Stomach (tissue), 9 donors: ENCODE data around the gene ENTR1. TPM values are rescaled to one million over a fixed set of nuclear protein-coding genes. Genes with fewer than 3 reads are reported as not detected.

Experiments used
- DNase-seq, 2 donors: peaks; one replicate each; pipeline versions ENCODE4 v3.0.0 to v3.0.0-alpha.2; 2013 to 2019
- H3K27ac ChIP-seq, 5 donors: fragments of 200-600 bp in 4 of 5; sonication (generic) in 4 of 5; one replicate each; pipeline ENCODE4 v1.5.1; 2013 to 2019; ENCODE audit warnings: mild to moderate bottlenecking in 1 of 5, moderate library complexity in 1 of 5
- H3K27me3 ChIP-seq, 3 donors: fragments of 200-600 bp; sonication (generic); one replicate each; pipeline ENCODE4 v1.5.1; 2017 to 2019; ENCODE audit warnings: mixed run types in 1 of 3
- H3K36me3 ChIP-seq, 4 donors: fragments of 200-600 bp; sonication (generic); 1 replicate in 3 of 4; 2 replicates in 1 of 4; pipeline ENCODE4 v1.5.1; 2016 to 2019
- H3K4me1 ChIP-seq, 4 donors: fragments of 200-600 bp; sonication (generic); one replicate each; pipeline ENCODE4 v1.5.1; 2016 to 2019
- H3K4me3 ChIP-seq, 4 donors: fragments of 200-600 bp; sonication (generic) in 3 of 4; one replicate each; pipeline ENCODE4 v1.5.1; 2016 to 2019; ENCODE audit warnings: mild to moderate bottlenecking in 1 of 4
- H3K9me3 ChIP-seq, 4 donors: fragments of 200-600 bp; sonication (generic); one replicate each; pipeline ENCODE4 v1.5.1; 2016 to 2019
- CTCF ChIP-seq, 7 experiments: fragments of 450-650 bp in 4 of 7; fragments of 200-600 bp in 3 of 7; sonication (generic) in 3 of 7; IDR thresholded peaks; one replicate each; pipeline ENCODE4 v1.5.1; 2016 to 2019; ENCODE audit warnings: antibody characterized with exemption in 7 of 7, control low read depth in 2 of 7, mild to moderate bottlenecking in 1 of 7
- EP300 ChIP-seq: sonication (generic); formaldehyde crosslinking; IDR thresholded peaks from one replicate; pipeline ENCODE4 v1.6.1; 2017; ENCODE audit warnings: antibody characterized with exemption
- POLR2A ChIP-seq, 4 donors: fragments of 450-650 bp; IDR thresholded peaks; one replicate each; pipeline ENCODE4 v1.6.1; 2016; ENCODE audit warnings: antibody characterized with exemption in 4 of 4, control low read depth in 2 of 4, mild to moderate bottlenecking in 1 of 4, moderate library complexity in 1 of 4
- POLR2AphosphoS5 ChIP-seq, 3 donors: sonication (generic); formaldehyde crosslinking; IDR thresholded peaks; one replicate each; pipeline ENCODE4 v1.6.1; 2016; ENCODE audit warnings: antibody characterized with exemption in 3 of 3
- WGBS, 5 donors: extraction: QIAGEN DNeasy Blood & Tissue Kit in 3 of 5; methylation state at CpG; one replicate each; pipeline versions ENCODE4 v1.1.5 to v1.1.7; 2013 to 2018; 5-methylcytosine and 5-hydroxymethylcytosine counted together
- intact Hi-C: fragments of 100-400 bp; cut with DNase I; formaldehyde crosslinking; loops from one replicate; pipeline ENCODE4 v1.15.1; 2023; ENCODE audit warnings: low total_unique reads
- polyA plus RNA-seq, 3 donors: library from polyadenylated mRNA; stranded (reverse); fragments of 200-250 nt; gene quantifications; one replicate each; pipeline ENCODE4 v1.2.3, GENCODE V29; 2013
- total RNA-seq, 5 donors: library from RNA; depleted of rRNA; stranded (reverse); fragments of >200 nt; gene quantifications; one replicate each; pipeline versions ENCODE4 v1.1.0 to v1.2.3, GENCODE V29; 2014 to 2016
- donor health status: healthy with polysubstance abuse.
- donor health status: Bipolar disorder and iron deficiency.
- donor health status: healthy.

ENTR1 gene
- total and polyA plus RNA-seq, 8 donors, result 20.6 to 184 (median 34.8) TPM

- H3K36me3 ChIP-seq, result peaks cover 34 to 88% (median 86%) of the 10 kb centered on the region in 4 donors
- 78 to 88% (median 84%) methylated on average over 8 to 9 of the region's 9 CpGs for WGBS, 5 donors
- TF ChIP-seq POLR2A (IDR thresholded peaks at IDR 0.05) (no peak), POLR2AphosphoS5 (IDR thresholded peaks at IDR 0.05) (no peak), EP300 (no peak), CTCF (IDR thresholded peaks at IDR 0.05) (no peak)
Measured at GRCh38 chr9:136381311-136381710, 29.1 kb downstream of the ENTR1 start.

GRCh38 chr9:136380381-136380780, 30.0 kb downstream of the ENTR1 start:
- Histone ChIP-seq H3K9me3 (no peaks in the 10 kb centered on the region), H3K27me3 (no peaks in the 10 kb centered on the region), H3K4me1 (no peaks in the 10 kb centered on the region), H3K27ac (no peak overlapping the region), H3K36me3 (peaks cover 34 to 78% (median 77%) of the 10 kb centered on the region in 4 donors), H3K4me3 (no peak overlapping the region)
- intact Hi-C loops, result no loop called here
- no peak for DNase-seq
- 93 to 96% (median 94%) methylated on average over 13 to 17 of the region's 17 CpGs for WGBS, 5 donors
- TF ChIP-seq CTCF (IDR thresholded peaks at IDR 0.05), result no peak
- no peak for TF ChIP-seq POLR2A (IDR thresholded peaks at IDR 0.05)
- TF ChIP-seq POLR2AphosphoS5 (IDR thresholded peaks at IDR 0.05), result no peak

More at GRCh38 chr9:136381311-136381710, 29.1 kb downstream of the ENTR1 start:
- no peak for DNase-seq
- intact Hi-C loops, result no loop called here
- H3K4me1 ChIP-seq, result no peaks in the 10 kb centered on the region
- no peak overlapping the region for H3K4me3 ChIP-seq
- H3K9me3 ChIP-seq, result no peaks in the 10 kb centered on the region
- H3K27me3 ChIP-seq, result no peaks in the 10 kb centered on the region
- H3K27ac ChIP-seq, result no peak overlapping the region

GRCh38 chr9:136379891-136380290, 30.5 kb downstream of the ENTR1 start:
- H3K4me3 ChIP-seq, result no peak overlapping the region
- WGBS, 5 donors, result 85 to 95% (median 89%) methylated on average over 5 to 11 of the region's 11 CpGs; no CpG with 5 or more reads in 1 of the 5 donors
- no peak for DNase-seq
- no peaks in the 10 kb centered on the region for H3K9me3 ChIP-seq
- intact Hi-C loops, result no loop called here
- H3K27me3 ChIP-seq, result no peaks in the 10 kb centered on the region
- no peak overlapping the region for H3K27ac ChIP-seq
- H3K4me1 ChIP-seq, result no peaks in the 10 kb centered on the region
- TF ChIP-seq CTCF (IDR thresholded peaks at IDR 0.05), result no peak
- TF ChIP-seq EP300, result no peak
- no peak for TF ChIP-seq POLR2A (IDR thresholded peaks at IDR 0.05)
- TF ChIP-seq POLR2AphosphoS5 (IDR thresholded peaks at IDR 0.05), result no peak
- H3K36me3 ChIP-seq, result peaks cover 34 to 73% (median 72%) of the 10 kb centered on the region in 4 donors

GRCh38 chr9:136379401-136379800, 31.0 kb downstream of the ENTR1 start:
- Histone ChIP-seq H3K27me3 (no peaks in the 10 kb centered on the region), H3K36me3 (peaks cover 34 to 69% (median 67%) of the 10 kb centered on the region in 4 donors), H3K9me3 (no peaks in the 10 kb centered on the region), H3K4me3 (no peak overlapping the region), H3K4me1 (no peaks in the 10 kb centered on the region), H3K27ac (no peak overlapping the region)
- WGBS, 5 donors, result 88 to 100% (median 95%) methylated on average over 2 to 11 of the region's 11 CpGs
- intact Hi-C loops, result no loop called here
- no peak for DNase-seq
- TF ChIP-seq POLR2AphosphoS5 (IDR thresholded peaks at IDR 0.05) (no peak), POLR2A (IDR thresholded peaks at IDR 0.05) (no peak), CTCF (IDR thresholded peaks at IDR 0.05) (no peak), EP300 (no peak)
